Testis (tissue), 2 donors: ENCODE results near the gene NBPF4.

Experiments used
- CTCF ChIP-seq, 3 experiments: fragments of 450-650 bp in 2 of 3; fragments of 200-600 bp in 1 of 3; sonication (generic) in 1 of 3; IDR thresholded peaks; one replicate each; pipeline ENCODE4 v1.5.1; 2016 to 2019; ENCODE audit warnings: antibody characterized with exemption in 3 of 3, mild to moderate bottlenecking in 2 of 3, moderate library complexity in 1 of 3
- POLR2A ChIP-seq: fragments of 450-650 bp; IDR thresholded peaks from one replicate; pipeline ENCODE4 v1.6.1; 2017; ENCODE audit warnings: antibody characterized with exemption, mild to moderate bottlenecking, moderate library complexity

GRCh38 chr1:108190001-108190634 lies 53.8 kb downstream of the NBPF4 start:
- TF ChIP-seq CTCF (IDR thresholded peaks at IDR 0.05) (no peak), POLR2A (no peak)
